OCI-LY1 (cell line): ENCODE results near the gene HCRTR2.

Experiments
- CTCF ChIP-seq: fragments of 200-600 bp; sonication (generic), shearing (Covaris generic); IDR thresholded peaks from 2 replicates; pipeline ENCODE4 v1.5.1; 2017; ENCODE audit warnings: mild to moderate bottlenecking, antibody characterized with exemption, low read length, moderate library complexity, mixed read lengths
- EZH2 ChIP-seq: fragments of 200-600 bp; sonication (generic), shearing (Covaris generic); IDR thresholded peaks from 2 replicates; pipeline ENCODE4 v1.8.0; 2017; ENCODE audit warnings: borderline replicate concordance, mixed run types, mild to moderate bottlenecking, antibody characterized with exemption, low read length, moderate library complexity, mixed read lengths

DNA sequence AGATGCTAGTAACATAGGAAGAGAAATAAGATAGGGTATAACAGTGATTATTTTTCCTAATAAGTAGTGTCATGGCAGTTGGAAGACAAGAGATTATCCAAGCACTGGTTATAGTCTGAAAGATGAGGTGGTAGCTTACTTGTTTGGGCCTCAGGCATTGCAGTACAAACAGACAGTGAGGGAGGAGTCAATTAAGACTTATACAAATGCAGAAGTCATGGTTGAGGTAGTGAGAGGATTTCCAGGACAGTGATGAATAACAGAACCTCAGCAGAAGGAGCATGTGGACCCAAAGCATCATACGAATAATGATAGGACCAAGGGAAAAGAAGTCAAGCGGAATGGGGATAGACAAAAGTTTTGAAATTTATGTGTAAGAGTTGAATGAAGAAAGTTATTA, 53.5 kb downstream of the HCRTR2 start:
- TF ChIP-seq CTCF (no peak), EZH2 (no peak)
